Osteocyte (in vitro differentiated cells): ENCODE measurements around the gene MEIOB. TPM values are rescaled to one million over a fixed set of nuclear protein-coding genes. Genes with fewer than 3 reads are reported as not detected.
A peak's percentile ranks its signal among the peaks of the same experiment; 100 is the strongest.

ENCODE experiments used
- DNase-seq: peaks from one replicate; pipeline ENCODE4 v3.0.0; 2021; ENCODE audit warnings: mixed read lengths; ENCODE audit not compliant: unreplicated experiment; ENCODE audit errors: extremely low spot score
- H3K27ac Mint-ChIP-seq: one replicate; pipeline ENCODE4 v1.8.0; 2021; ENCODE audit warnings: mild to moderate bottlenecking, mixed read lengths; ENCODE audit not compliant: unreplicated experiment
- H3K27me3 Mint-ChIP-seq: one replicate; pipeline ENCODE4 v1.8.0; 2021; ENCODE audit warnings: mixed read lengths; ENCODE audit not compliant: unreplicated experiment
- H3K36me3 Mint-ChIP-seq: one replicate; pipeline ENCODE4 v1.8.0; 2021; ENCODE audit warnings: mixed read lengths; ENCODE audit not compliant: unreplicated experiment
- H3K4me1 Mint-ChIP-seq: one replicate; pipeline ENCODE4 v1.8.0; 2021; ENCODE audit warnings: mixed read lengths; ENCODE audit not compliant: unreplicated experiment
- H3K4me3 Mint-ChIP-seq: one replicate; pipeline ENCODE4 v1.8.0; 2021; ENCODE audit warnings: mild to moderate bottlenecking, moderate library complexity, mixed read lengths; ENCODE audit not compliant: unreplicated experiment
- H3K9me3 Mint-ChIP-seq: one replicate; pipeline ENCODE4 v1.8.0; 2021; ENCODE audit warnings: mixed read lengths; ENCODE audit not compliant: unreplicated experiment
- CTCF ChIP-seq: fragments of 200-600 bp; sonication (generic); IDR thresholded peaks from 2 replicates; pipeline ENCODE4 v1.5.0; 2021; ENCODE audit warnings: antibody characterized with exemption, mild to moderate bottlenecking, moderate library complexity
- total RNA-seq: library from RNA; stranded (reverse); gene quantifications from 2 replicates; pipeline ENCODE4 v1.2.1, GENCODE V29; 2021

The MEIOB gene
- total RNA-seq, 1 donor from 2014 or later: 1.2 TPM

GRCh38 chr16:1863681-1864460 is 8.1 kb downstream of the MEIOB start:
- peaks cover 4% of the 10 kb centered on the region for H3K27me3 Mint-ChIP-seq
- TF ChIP-seq CTCF: peak; percentile 68
- H3K4me3 Mint-ChIP-seq: no peak overlapping the region
- peak; percentile 32 for DNase-seq
- H3K36me3 Mint-ChIP-seq: peaks cover 3% of the 10 kb centered on the region
- H3K27ac Mint-ChIP-seq: no peak overlapping the region
- peaks cover 12% of the 10 kb centered on the region for H3K4me1 Mint-ChIP-seq
- H3K9me3 Mint-ChIP-seq: no peaks in the 10 kb centered on the region

GRCh38 chr16:1862394-1862793 is 9.6 kb downstream of the MEIOB start:
- TF ChIP-seq CTCF: no peak
- Mint-ChIP-seq H3K4me3 (no peak overlapping the region), H3K27ac (no peak overlapping the region), H3K36me3 (peaks cover 3% of the 10 kb centered on the region), H3K4me1 (peaks cover 27% of the 10 kb centered on the region), H3K9me3 (no peaks in the 10 kb centered on the region), H3K27me3 (peaks cover 4% of the 10 kb centered on the region)
- peak; percentile 59 for DNase-seq

GRCh38 chr16:1861730-1862129 is 10.2 kb downstream of the MEIOB start:
- H3K27ac Mint-ChIP-seq: no peak overlapping the region
- peaks cover 34% of the 10 kb centered on the region for H3K4me1 Mint-ChIP-seq
- peaks cover 3% of the 10 kb centered on the region for H3K36me3 Mint-ChIP-seq
- TF ChIP-seq CTCF: no peak
- H3K4me3 Mint-ChIP-seq: no peak overlapping the region
- H3K9me3 Mint-ChIP-seq: no peaks in the 10 kb centered on the region
- H3K27me3 Mint-ChIP-seq: peaks cover 7% of the 10 kb centered on the region
- no peak for DNase-seq

GRCh38 chr16:1859650-1860049 is 12.3 kb downstream of the MEIOB start:
- DNase-seq: no peak
- H3K4me1 Mint-ChIP-seq: peaks cover 34% of the 10 kb centered on the region
- peaks cover 13% of the 10 kb centered on the region for H3K27me3 Mint-ChIP-seq
- H3K4me3 Mint-ChIP-seq: no peak overlapping the region
- no peaks in the 10 kb centered on the region for H3K9me3 Mint-ChIP-seq
- TF ChIP-seq CTCF: no peak
- H3K36me3 Mint-ChIP-seq: peaks cover 3% of the 10 kb centered on the region
- peak overlapping the region; percentile 54 for H3K27ac Mint-ChIP-seq

GRCh38 chr16:1858189-1858865 is 13.6 kb downstream of the MEIOB start:
- H3K4me1 Mint-ChIP-seq: peaks cover 34% of the 10 kb centered on the region
- no peaks in the 10 kb centered on the region for H3K9me3 Mint-ChIP-seq
- peak overlapping the region; percentile 62 for H3K27ac Mint-ChIP-seq
- DNase-seq: no peak
- peaks cover 3% of the 10 kb centered on the region for H3K36me3 Mint-ChIP-seq
- H3K27me3 Mint-ChIP-seq: peaks cover 25% of the 10 kb centered on the region
- peak overlapping the region; percentile 54 for H3K4me3 Mint-ChIP-seq
- no peak for TF ChIP-seq CTCF
